Breast epithelium (tissue), 4 donors: ENCODE results near the gene PRIM2. TPM values are rescaled to one million over a fixed set of nuclear protein-coding genes. Genes with fewer than 3 reads are reported as not detected.
"Not testable (repeated sequence)": the region's sequence is repeated elsewhere in the genome, so short reads cannot be mapped to it uniquely, and the experiment has no call there.

Source experiments
- DNase-seq, 2 donors: peaks; one replicate each; pipeline ENCODE4 v3.0.0-alpha.2; 2019; ENCODE audit warnings: low spot score in 2 of 2
- H3K27ac ChIP-seq, 2 donors: fragments of 200-600 bp; sonication (generic) in 1 of 2; one replicate each; pipeline ENCODE4 v1.5.1; 2016 to 2019; ENCODE audit warnings: mild to moderate bottlenecking in 1 of 2
- H3K27me3 ChIP-seq, 2 donors: fragments of 200-600 bp; sonication (generic) in 1 of 2; one replicate each; pipeline versions ENCODE4 v1.5.1 to v1.6.0; 2017 to 2019; ENCODE audit warnings: control low read depth in 1 of 2, mild to moderate bottlenecking in 1 of 2
- H3K36me3 ChIP-seq: fragments of 200-600 bp; one replicate; pipeline ENCODE4 v1.5.1; 2019
- H3K4me1 ChIP-seq, 2 donors: fragments of 200-600 bp; sonication (generic); one replicate each; pipeline ENCODE4 v1.5.1; 2016 to 2019; ENCODE audit warnings: control low read depth in 1 of 2
- H3K4me3 ChIP-seq, 3 donors: fragments of 200-600 bp; sonication (generic); 1 replicate in 2 of 3; 2 replicates in 1 of 3; pipeline ENCODE4 v1.5.1; 2016 to 2019; ENCODE audit warnings: mild to moderate bottlenecking in 3 of 3, moderate library complexity in 2 of 3
- H3K9me3 ChIP-seq, 2 donors: fragments of 200-600 bp; sonication (generic) in 1 of 2; one replicate each; pipeline ENCODE4 v1.5.1; 2016 to 2019; ENCODE audit warnings: control low read depth in 1 of 2
- intact Hi-C: fragments of 100-400 bp; cut with DNase I; formaldehyde crosslinking; loops from one replicate; pipeline ENCODE4 v1.15.1; 2023; ENCODE audit warnings: low total_unique reads
- total RNA-seq, 3 donors: library from RNA; depleted of rRNA; stranded (reverse); fragments of >200 nt; gene quantifications; one replicate each; pipeline ENCODE4 v1.1.0, GENCODE V29; 2016

The PRIM2 gene
- total RNA-seq, 3 donors from 2014 or later, result 9.3 to 20.1 (median 13.8) TPM

DNA sequence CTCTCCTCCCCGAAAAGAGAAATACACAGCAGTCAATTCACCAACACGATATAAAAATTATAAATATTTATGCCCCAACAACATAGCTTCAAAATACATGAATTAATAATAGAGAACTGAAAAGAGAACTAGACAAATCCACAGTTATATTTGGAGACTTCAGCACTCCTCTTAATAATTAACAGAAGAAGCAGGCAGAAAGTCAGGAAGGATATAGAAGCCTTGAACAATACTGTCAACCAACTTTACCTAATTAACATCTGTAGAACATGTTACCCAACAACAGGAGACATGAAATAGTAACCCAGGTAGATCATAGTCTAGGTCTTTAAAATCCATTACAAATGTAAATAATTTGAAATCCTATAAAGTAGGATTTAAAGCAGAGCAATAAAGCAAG lies 293.2 kb downstream of the PRIM2 start:
- H3K4me1 ChIP-seq, intact Hi-C loops: not testable (repeated sequence)

DNA sequence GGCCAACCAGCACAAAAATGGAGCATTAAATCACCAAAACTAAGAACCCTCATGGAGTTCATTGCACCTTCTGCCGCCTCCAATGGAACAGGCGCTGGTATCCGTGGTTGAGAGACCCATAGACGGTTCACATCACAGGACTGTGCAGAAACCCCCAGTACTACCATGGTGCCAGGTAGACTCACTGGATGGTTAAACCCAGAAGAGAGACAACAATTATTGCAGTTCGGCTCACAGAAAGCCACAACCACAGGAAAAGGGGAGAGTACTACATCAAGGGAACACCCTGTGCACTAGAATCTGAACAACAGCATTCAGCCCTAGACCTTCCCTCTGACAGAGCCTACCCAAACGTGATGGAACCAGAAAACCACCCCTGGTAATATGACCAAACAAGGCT lies 301.5 kb downstream of the PRIM2 start:
- H3K36me3 ChIP-seq, intact Hi-C loops, H3K27me3 ChIP-seq, DNase-seq, H3K9me3 ChIP-seq, H3K27ac ChIP-seq, H3K4me3 ChIP-seq, H3K4me1 ChIP-seq: not testable (repeated sequence)

More for the DNA sequence above, 293.2 kb downstream of the PRIM2 start:
- not testable (repeated sequence) for H3K9me3 ChIP-seq, H3K36me3 ChIP-seq, H3K27me3 ChIP-seq, H3K27ac ChIP-seq, H3K4me3 ChIP-seq, DNase-seq

DNA sequence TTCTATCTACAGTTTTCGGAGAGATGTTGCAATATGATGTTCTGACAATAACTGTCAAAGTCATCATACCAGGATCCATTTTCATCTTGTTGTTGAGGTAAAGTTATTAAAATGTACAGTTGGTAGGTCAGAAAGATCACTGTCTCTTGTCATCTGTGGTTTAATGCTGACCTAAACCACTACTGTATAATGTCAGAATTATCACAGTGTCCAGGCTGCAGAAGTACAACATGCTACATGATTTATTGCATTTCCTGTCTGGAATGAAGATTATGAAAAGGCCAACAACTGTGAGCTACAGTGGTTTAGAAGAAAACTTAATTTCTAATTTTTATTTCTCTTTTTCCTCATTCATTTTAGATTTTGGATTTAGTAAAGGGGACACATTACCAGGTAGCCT lies 314.3 kb downstream of the PRIM2 start:
- H3K27me3 ChIP-seq, H3K27ac ChIP-seq, H3K4me1 ChIP-seq, intact Hi-C loops, DNase-seq, H3K9me3 ChIP-seq, H3K4me3 ChIP-seq, H3K36me3 ChIP-seq: not testable (repeated sequence)

DNA sequence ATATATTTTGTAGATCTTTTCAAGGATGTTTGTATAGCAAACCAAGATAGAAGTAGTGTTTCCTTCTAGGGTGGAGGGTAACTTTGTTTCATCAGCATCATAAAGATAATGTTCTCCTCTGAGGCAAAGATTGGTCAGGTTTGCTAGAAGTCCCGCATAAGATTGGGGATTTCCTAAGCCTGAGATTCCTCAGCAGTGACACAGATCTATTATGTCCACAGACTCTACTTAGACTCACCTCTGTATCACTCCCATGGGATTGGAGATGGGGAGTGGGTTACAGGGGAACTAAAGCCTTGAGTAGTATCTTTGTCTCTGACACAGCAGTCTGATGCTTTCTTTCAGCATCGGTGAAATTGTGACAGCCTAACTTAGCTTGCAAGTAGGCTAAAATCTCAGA lies 341.1 kb downstream of the PRIM2 start:
- H3K36me3 ChIP-seq, intact Hi-C loops, H3K4me1 ChIP-seq, H3K27me3 ChIP-seq, H3K4me3 ChIP-seq, H3K27ac ChIP-seq, H3K9me3 ChIP-seq, DNase-seq: not testable (repeated sequence)

DNA sequence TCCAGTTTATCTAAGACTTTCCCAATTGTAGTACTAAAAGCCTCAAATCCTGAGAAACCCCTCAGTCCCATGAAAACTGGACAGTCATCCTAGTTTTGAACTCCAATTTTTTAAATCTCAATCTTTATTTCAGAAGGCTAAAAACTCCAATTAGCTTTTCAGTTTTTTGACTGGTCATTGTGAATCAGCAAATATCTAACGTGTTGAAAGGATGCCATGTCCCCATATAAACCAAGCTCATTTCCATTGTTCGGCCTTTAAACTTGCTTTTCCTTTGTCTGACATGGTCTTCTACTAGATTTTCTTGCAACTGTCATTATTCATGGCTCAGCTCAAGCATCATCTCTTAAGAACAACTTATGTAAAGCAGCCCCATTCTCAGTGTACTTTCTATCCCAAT lies 342.4 kb downstream of the PRIM2 start:
- DNase-seq, H3K4me1 ChIP-seq, H3K27ac ChIP-seq, H3K9me3 ChIP-seq, H3K4me3 ChIP-seq, intact Hi-C loops, H3K27me3 ChIP-seq, H3K36me3 ChIP-seq: not testable (repeated sequence)

DNA sequence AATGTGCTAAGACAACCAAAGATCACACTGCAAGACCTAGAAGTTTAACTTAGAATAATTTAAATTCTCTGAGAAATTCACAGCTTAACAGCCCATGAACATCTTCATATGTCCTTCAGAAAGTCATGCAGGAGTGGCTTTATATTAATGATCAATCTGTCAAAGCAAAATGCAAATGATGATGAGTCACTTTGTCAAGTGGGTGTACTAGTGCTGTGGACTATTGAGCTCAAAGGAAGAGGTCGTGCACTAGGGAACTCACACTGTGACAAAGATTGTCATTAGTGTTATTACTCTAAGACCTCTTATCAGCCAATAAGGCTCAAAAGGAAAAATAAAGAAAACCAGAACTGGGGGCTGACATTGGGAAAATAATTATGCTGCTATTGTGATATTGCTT lies 343.5 kb downstream of the PRIM2 start:
- intact Hi-C loops, result not testable (repeated sequence)

DNA sequence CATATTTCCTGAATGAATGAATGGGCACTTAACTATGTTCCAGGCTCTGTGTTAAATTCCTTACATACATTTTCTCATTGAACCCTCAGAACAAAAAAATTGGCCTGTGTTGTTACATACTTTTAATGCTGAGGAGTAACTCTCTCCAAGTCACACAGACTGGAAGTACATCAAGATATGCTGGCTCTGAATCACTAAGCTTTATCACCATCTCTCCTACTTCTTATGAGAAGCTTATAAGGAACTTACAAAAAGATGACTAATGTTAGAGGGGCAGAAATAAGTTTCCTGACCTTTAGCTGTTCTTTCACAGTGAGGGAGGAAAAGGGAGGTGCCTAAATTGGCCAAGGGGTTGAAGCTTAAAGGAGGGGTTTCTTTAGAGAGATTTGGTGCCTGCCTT lies 350.7 kb downstream of the PRIM2 start:
- H3K36me3 ChIP-seq, DNase-seq, H3K9me3 ChIP-seq, H3K4me3 ChIP-seq, intact Hi-C loops, H3K27ac ChIP-seq, H3K27me3 ChIP-seq, H3K4me1 ChIP-seq: not testable (repeated sequence)

More for the DNA sequence above, 343.5 kb downstream of the PRIM2 start:
- not testable (repeated sequence) for H3K27me3 ChIP-seq, H3K4me1 ChIP-seq, H3K9me3 ChIP-seq, DNase-seq, H3K36me3 ChIP-seq, H3K4me3 ChIP-seq, H3K27ac ChIP-seq

DNA sequence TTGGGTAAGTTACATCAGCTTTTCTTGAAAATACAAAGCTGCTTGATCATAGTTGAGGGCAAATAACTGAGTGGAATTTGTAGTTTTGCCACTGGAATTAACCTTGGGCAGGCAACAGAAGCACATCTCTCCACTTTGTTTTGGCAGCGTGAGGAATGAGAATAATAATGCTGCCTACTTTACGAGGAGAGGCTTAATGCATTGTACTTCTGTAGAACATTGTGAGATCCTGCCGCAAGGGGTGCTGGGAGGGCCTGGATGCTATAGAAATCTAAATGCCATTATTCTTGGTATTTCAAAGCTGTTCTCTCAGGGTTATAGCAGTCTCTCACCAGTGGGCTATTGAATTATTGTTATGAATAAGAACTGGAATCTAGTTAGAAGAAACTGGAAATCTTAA lies 353.8 kb downstream of the PRIM2 start:
- intact Hi-C loops, H3K27me3 ChIP-seq, DNase-seq, H3K27ac ChIP-seq, H3K9me3 ChIP-seq, H3K4me1 ChIP-seq, H3K36me3 ChIP-seq, H3K4me3 ChIP-seq: not testable (repeated sequence)

DNA sequence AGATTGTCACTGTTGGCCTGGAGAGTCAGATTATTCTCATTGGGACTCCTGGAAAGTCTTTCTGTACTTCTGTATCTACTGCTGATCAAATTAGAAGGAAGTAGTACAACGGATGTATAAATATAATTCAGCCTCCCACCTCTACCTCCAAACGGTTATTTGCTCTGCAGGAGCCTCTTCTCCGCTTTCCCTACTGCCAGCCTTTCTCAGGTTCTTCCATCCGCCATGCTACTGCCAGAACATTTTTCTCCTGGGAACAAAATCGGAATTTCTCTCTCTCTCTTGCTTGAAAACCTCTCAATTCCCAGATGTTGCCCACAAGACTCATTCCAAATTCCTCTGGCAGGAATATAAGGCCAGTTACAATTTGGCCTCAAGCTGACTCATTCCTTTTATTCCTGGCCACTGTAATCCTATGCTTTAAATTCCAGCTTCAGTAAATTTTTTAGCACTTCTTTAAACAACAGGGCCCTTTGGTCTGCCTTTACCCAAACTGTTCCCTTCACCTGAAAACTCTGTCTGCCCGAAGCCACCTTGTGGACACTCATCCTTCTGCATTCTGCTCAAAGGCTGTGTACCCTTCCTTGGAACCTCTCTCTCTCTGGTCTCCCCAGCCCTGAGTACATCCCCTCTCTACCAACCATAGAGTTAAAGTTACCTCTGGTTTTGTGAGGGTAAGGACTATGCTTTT lies 354.7 kb downstream of the PRIM2 start:
- H3K27ac ChIP-seq, DNase-seq, H3K9me3 ChIP-seq, H3K4me1 ChIP-seq, intact Hi-C loops, H3K4me3 ChIP-seq, H3K36me3 ChIP-seq, H3K27me3 ChIP-seq: not testable (repeated sequence)

DNA sequence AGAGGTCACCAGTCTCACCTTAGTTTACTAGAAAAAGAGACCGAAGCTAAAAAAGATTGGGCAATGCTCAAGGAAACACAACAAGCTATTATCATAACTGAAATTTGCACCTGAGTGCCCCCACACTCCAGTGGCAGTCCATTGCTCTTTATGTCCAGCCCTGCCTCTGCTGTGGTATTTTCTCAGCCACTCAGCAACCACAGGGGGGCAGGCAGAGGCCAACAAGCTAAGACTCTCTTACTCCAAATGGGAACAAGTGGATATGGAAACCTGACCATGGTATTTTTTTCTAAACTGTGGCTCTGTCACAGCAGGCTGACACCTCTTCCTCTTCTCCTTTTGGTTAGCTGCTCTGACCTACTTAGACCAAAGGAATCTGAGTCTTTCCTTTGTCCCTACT lies 355.9 kb downstream of the PRIM2 start:
- H3K36me3 ChIP-seq, intact Hi-C loops, H3K27me3 ChIP-seq, H3K27ac ChIP-seq, H3K4me1 ChIP-seq, H3K9me3 ChIP-seq, H3K4me3 ChIP-seq, DNase-seq: not testable (repeated sequence)

DNA sequence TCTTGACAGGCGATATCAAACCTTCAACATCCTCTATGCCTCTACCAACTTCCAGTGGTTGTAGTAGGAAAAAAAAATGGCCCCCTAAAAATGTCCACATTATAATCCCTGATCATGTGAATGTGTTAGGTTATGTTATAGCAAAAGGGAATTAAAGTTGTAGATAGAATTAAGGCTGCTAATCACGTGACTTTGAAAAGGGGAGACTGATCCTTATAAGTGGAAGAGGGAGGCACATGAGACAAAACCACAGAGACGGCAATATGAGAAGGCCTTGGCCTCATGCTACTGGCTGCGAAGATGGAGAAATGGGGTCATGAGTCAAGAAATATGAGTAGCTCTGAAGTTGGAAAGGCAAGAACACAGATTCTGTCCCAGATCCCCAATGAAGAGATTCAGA lies 358.0 kb downstream of the PRIM2 start:
- H3K36me3 ChIP-seq, intact Hi-C loops, H3K27ac ChIP-seq, H3K27me3 ChIP-seq, H3K4me3 ChIP-seq, DNase-seq, H3K4me1 ChIP-seq, H3K9me3 ChIP-seq: not testable (repeated sequence)

DNA sequence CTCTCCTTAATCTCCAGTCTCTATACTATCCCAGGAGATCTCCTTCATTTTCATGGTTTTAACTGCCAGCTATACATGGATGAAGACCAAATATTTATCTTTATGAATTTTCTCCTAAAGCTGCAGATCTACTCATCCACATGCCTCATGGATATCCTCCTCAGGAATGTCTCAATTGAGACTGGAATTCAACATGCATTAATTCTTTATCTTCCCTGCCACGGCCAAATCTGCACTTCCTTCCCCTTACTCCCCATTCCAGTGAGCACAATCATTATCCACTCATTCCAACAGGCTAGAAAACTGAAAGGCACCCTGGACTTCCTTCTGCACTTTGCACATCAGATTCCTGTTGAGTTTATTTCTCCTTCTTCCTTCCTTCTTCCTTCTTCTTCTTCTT lies 379.0 kb downstream of the PRIM2 start:
- H3K36me3 ChIP-seq, H3K4me3 ChIP-seq, intact Hi-C loops, H3K27me3 ChIP-seq, H3K9me3 ChIP-seq, H3K27ac ChIP-seq, DNase-seq, H3K4me1 ChIP-seq: not testable (repeated sequence)
